Measurements from ENCODE around the gene SLC16A11.

DNA sequence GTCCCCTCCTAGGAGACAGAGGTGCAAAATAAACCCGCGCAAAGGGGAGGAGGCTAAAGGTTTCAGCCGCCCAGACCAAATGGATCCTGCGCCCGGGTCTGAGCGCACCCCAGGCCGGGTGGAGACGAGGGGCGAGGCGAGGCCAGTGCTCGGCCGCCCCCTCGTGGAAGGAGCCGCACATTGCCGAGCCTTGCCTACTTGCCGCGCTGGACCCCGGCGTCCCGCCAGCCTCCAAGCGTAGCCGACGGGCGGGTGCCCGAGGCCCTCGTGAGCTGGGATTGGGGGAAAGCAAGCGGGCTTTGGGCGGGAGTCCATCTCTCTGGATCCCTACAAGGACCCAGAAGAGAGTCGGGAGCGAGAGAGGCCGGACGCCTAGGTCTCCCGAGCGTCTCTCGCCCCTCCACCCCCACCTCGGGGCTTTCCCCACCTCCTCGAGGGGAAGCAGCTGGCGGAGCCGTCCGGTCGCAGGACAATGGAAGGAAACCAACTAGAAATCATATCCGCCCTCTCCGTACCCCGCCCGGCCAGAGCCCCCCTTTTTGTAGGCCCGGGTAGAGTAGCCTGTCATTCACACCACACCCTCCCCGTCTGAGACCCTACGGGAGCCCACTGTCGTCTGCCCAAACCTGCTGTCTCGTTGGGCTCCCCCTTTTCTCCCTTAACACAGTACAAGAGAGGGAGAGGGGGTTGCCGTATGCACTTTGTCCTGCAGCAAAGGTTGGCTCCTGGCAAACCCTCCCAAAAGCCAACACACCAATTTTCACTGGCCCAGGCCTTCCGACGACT lies 21.7 kb downstream of the SLC16A11 start:
- TF ChIP-seq CBX2 (IDR thresholded peaks at IDR 0.05; ENCODE audit: insufficient read depth, low read length, poor library complexity, severe bottlenecking) (no peak), MYC (IDR thresholded peaks at IDR 0.05; ENCODE audit: low read depth, low read length) (no peak; the same call in 1 of the 2 replicates), MYC (CRISPR knock-in tag; IDR thresholded peaks at IDR 0.05; ENCODE audit: borderline replicate concordance, low read depth) (no peak), BRCA1 (IDR thresholded peaks at IDR 0.05) (no peak), BRCA1 (CRISPR knock-in tag; IDR thresholded peaks at IDR 0.05) (no peak), ZKSCAN1 (IDR thresholded peaks at IDR 0.05; ENCODE audit: low read depth, low read length) (no peak), ZNF24 (IDR thresholded peaks at IDR 0.05) (no peak)
- TF ChIP-seq, protein P1, sequence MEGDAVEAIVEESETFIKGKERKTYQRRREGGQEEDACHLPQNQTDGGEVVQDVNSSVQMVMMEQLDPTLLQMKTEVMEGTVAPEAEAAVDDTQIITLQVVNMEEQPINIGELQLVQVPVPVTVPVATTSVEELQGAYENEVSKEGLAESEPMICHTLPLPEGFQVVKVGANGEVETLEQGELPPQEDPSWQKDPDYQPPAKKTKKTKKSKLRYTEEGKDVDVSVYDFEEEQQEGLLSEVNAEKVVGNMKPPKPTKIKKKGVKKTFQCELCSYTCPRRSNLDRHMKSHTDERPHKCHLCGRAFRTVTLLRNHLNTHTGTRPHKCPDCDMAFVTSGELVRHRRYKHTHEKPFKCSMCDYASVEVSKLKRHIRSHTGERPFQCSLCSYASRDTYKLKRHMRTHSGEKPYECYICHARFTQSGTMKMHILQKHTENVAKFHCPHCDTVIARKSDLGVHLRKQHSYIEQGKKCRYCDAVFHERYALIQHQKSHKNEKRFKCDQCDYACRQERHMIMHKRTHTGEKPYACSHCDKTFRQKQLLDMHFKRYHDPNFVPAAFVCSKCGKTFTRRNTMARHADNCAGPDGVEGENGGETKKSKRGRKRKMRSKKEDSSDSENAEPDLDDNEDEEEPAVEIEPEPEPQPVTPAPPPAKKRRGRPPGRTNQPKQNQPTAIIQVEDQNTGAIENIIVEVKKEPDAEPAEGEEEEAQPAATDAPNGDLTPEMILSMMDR (IDR thresholded peaks at IDR 0.05 in 2 of 3, conservative IDR thresholded peaks at IDR 0.05 in 1 of 3; ENCODE audit: insufficient read depth in 2 of 3, low read depth in 1 of 3, low read length in 3 of 3), result peak; percentile 77 to 85 (median 78)
- TF ChIP-seq, protein P2, sequence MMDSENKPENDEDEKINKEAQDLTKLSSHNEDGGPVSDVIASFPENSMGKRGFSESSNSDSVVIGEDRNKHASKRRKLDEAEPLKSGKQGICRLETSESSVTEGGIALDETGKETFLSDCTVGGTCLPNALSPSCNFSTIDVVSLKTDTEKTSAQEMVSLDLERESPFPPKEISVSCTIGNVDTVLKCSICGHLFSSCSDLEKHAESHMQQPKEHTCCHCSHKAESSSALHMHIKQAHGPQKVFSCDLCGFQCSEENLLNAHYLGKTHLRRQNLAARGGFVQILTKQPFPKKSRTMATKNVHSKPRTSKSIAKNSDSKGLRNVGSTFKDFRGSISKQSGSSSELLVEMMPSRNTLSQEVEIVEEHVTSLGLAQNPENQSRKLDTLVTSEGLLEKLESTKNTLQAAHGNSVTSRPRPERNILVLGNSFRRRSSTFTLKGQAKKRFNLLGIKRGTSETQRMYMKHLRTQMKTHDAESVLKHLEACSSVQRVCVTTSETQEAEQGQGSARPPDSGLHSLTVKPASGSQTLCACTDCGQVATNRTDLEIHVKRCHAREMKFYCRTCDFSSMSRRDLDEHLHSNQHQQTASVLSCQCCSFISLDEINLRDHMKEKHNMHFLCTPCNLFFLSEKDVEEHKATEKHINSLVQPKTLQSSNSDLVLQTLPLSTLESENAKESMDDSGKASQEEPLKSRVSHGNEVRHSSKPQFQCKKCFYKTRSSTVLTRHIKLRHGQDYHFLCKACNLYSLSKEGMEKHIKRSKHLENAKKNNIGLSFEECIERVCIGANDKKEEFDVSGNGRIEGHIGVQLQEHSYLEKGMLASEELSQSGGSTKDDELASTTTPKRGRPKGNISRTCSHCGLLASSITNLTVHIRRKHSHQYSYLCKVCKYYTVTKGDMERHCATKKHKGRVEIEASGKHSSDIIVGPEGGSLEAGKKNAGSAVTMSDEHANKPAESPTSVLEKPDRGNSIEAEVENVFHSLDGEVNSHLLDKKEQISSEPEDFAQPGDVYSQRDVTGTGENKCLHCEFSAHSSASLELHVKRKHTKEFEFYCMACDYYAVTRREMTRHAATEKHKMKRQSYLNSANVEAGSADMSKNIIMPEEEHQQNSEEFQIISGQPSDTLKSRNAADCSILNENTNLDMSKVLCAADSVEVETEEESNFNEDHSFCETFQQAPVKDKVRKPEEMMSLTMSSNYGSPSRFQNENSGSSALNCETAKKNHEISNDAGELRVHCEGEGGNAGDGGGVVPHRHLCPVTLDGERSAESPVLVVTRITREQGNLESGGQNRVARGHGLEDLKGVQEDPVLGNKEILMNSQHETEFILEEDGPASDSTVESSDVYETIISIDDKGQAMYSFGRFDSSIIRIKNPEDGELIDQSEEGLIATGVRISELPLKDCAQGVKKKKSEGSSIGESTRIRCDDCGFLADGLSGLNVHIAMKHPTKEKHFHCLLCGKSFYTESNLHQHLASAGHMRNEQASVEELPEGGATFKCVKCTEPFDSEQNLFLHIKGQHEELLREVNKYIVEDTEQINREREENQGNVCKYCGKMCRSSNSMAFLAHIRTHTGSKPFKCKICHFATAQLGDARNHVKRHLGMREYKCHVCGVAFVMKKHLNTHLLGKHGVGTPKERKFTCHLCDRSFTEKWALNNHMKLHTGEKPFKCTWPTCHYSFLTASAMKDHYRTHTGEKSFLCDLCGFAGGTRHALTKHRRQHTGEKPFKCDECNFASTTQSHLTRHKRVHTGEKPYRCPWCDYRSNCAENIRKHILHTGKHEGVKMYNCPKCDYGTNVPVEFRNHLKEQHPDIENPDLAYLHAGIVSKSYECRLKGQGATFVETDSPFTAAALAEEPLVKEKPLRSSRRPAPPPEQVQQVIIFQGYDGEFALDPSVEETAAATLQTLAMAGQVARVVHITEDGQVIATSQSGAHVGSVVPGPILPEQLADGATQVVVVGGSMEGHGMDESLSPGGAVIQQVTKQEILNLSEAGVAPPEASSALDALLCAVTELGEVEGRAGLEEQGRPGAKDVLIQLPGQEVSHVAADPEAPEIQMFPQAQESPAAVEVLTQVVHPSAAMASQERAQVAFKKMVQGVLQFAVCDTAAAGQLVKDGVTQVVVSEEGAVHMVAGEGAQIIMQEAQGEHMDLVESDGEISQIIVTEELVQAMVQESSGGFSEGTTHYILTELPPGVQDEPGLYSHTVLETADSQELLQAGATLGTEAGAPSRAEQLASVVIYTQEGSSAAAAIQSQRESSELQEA (IDR thresholded peaks at IDR 0.05; ENCODE audit: low read depth), result no peak
- TF ChIP-seq, protein P3, sequence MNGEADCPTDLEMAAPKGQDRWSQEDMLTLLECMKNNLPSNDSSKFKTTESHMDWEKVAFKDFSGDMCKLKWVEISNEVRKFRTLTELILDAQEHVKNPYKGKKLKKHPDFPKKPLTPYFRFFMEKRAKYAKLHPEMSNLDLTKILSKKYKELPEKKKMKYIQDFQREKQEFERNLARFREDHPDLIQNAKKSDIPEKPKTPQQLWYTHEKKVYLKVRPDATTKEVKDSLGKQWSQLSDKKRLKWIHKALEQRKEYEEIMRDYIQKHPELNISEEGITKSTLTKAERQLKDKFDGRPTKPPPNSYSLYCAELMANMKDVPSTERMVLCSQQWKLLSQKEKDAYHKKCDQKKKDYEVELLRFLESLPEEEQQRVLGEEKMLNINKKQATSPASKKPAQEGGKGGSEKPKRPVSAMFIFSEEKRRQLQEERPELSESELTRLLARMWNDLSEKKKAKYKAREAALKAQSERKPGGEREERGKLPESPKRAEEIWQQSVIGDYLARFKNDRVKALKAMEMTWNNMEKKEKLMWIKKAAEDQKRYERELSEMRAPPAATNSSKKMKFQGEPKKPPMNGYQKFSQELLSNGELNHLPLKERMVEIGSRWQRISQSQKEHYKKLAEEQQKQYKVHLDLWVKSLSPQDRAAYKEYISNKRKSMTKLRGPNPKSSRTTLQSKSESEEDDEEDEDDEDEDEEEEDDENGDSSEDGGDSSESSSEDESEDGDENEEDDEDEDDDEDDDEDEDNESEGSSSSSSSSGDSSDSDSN (IDR thresholded peaks at IDR 0.05; ENCODE audit: borderline replicate concordance in 1 of 2, low read depth in 2 of 2, low read length in 2 of 2), result no peak
